M059J (cell line): ENCODE results near the gene ITGA4. TPM values are rescaled to one million over a fixed set of nuclear protein-coding genes. Genes with fewer than 3 reads are reported as not detected.
A peak's percentile ranks its signal among the peaks of the same experiment; 100 is the strongest.

Experiments used
- DNase-seq: peaks from one replicate; pipeline ENCODE4 v3.0.0-alpha.2; 2012; ENCODE audit warnings: low read depth
- total RNA-seq: library from RNA; depleted of rRNA; stranded (reverse); fragments of >200 nt; shearing (Covaris generic); gene quantifications from 2 replicates; pipeline ENCODE4 v1.2.3, GENCODE V29; 2014; rRNA removed

ITGA4 gene
- total RNA-seq, 1 experiment from 2014 or later: 47.6 TPM

- no peak for DNase-seq
Observed at GRCh38 chr2:181575024-181575649, 118.0 kb downstream of the ITGA4 start.

- no peak for DNase-seq
Observed at GRCh38 chr2:181575650-181576025, 118.5 kb downstream of the ITGA4 start.

- no peak for DNase-seq
Observed at GRCh38 chr2:181576431-181576830, 119.2 kb downstream of the ITGA4 start.

DNA sequence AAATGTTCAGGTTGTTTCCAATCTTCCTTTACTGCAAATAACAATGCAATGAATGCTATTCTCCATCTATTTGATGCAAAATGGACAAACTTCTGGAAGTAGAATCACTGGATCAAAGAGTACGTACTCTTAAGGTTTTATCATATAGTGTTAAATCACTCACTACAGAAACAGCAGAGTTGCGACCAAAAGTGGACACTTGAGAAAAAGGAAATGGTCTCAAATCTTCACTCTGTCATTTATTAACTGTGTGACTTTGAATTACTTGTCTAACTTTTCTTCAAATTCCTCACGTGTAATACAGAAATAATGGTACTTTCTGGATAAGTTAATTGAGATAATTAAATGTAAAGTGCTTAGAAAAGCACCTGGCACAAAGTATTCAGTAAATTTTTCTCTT is 121.6 kb downstream of the ITGA4 start:
- DNase-seq: no peak

GRCh38 chr2:181581534-181581933 is 124.3 kb downstream of the ITGA4 start:
- DNase-seq: peak; percentile 3

- DNase-seq: no peak
Observed at GRCh38 chr2:181585732-181586131, 128.5 kb downstream of the ITGA4 start.

Other genes with a start within 250 kb of the ITGA4 start
- gene CERKL, start 199.7 kb downstream of the ITGA4 start, total RNA-seq: 0.81 and 2.2 TPM in 2 replicates
- 0.44 TPM in 1 of 2 replicates, not detected in the other for gene NEUROD1, start 223.1 kb downstream of the ITGA4 start, total RNA-seq